A549 (cell line): ENCODE data around the gene TGM3. TPM values are rescaled to one million over a fixed set of nuclear protein-coding genes. Genes with fewer than 3 reads are reported as not detected.

Source experiments
- ATAC-seq, 2 experiments: fragments of 200-7000 bp in 1 of 2; fragments of >200 bp in 1 of 2; cut with Nextera tagmentation in 1 of 2; cut with Tn5 transposase in 1 of 2; 3 replicates each; pipeline versions ENCODE4 v1.8.0 to v1.9.1; 2018 to 2020; ENCODE audit warnings: mild to moderate bottlenecking in 1 of 2, moderate library complexity in 1 of 2
- CTCF ChIA-PET: fragments of 300-600 bp; sonication (Branson Sonifier 250); formaldehyde crosslinking; extraction: SDS; loops from one replicate; lab custom pipeline; 2021; ENCODE audit warnings: antibody characterized with exemption, inconsistent platforms; lab: Yijun Ruan, JAX
- POLR2A ChIA-PET: fragments of 350-600 bp; formaldehyde crosslinking; extraction: SDS; loops from one replicate; lab custom pipeline; 2021; ENCODE audit warnings: antibody characterized with exemption, inconsistent platforms; lab: Yijun Ruan, JAX
- DNase-seq, 2 experiments: peaks; one replicate each; pipeline versions ENCODE4 v3.0.0 to v3.0.0-alpha.2; 2011 to 2016; ENCODE audit warnings: low read depth in 1 of 2, low spot score in 1 of 2
- FAIRE-seq: peaks from 2 replicates; lab custom pipeline; 2011; peaks lifted over from hg19 to GRCh38; lab: Jason Lieb, UNC
- H3K27ac ChIP-seq, 2 experiments: fragments of >200 bp; sonication (Bioruptor Twin); formaldehyde crosslinking; 3 replicates each; pipeline ENCODE4 v1.5.1; 2016 to 2017
- H3K4me1 ChIP-seq: fragments of >200 bp; sonication (Bioruptor Twin); formaldehyde crosslinking; 3 replicates; pipeline ENCODE4 v1.6.1; 2016
- H3K4me2 ChIP-seq: fragments of >200 bp; sonication (Bioruptor Twin); formaldehyde crosslinking; 3 replicates; pipeline ENCODE4 v1.6.1; 2016
- H3K4me3 ChIP-seq: fragments of >200 bp; sonication (Bioruptor Twin); formaldehyde crosslinking; 3 replicates; pipeline ENCODE4 v1.5.1; 2016
- H3K9me3 ChIP-seq: fragments of >200 bp; sonication (Bioruptor Twin); formaldehyde crosslinking; 3 replicates; pipeline ENCODE4 v1.6.1; 2016
- BHLHE40 ChIP-seq: IDR thresholded peaks from 2 replicates; pipeline ENCODE4 v1.6.1; 2012; ENCODE audit warnings: low read depth, low read length, inconsistent platforms
- CEBPB ChIP-seq, 2 experiments: fragments of >200 bp in 1 of 2; sonication (Bioruptor Twin) in 1 of 2; formaldehyde crosslinking in 1 of 2; IDR thresholded peaks; 2 replicates each; pipeline ENCODE4 v1.6.1; 2012 to 2016
- EP300 ChIP-seq, 2 experiments: fragments of >200 bp; sonication (Bioruptor Twin); formaldehyde crosslinking; IDR thresholded peaks; 2 replicates in 1 of 2; 3 replicates in 1 of 2; pipeline ENCODE4 v1.6.1; 2016 to 2017
- FOSB ChIP-seq: fragments of 250-450 bp; sonication (Bioruptor Pico); IDR thresholded peaks from 2 replicates; pipeline ENCODE4 v1.5.0; 2020; ENCODE audit warnings: mild to moderate bottlenecking, moderate library complexity
- FOSL2 ChIP-seq, 2 experiments: fragments of 450-650 bp in 1 of 2; fragments of >200 bp in 1 of 2; sonication (Bioruptor Twin) in 1 of 2; formaldehyde crosslinking; IDR thresholded peaks; 2 replicates each; pipeline versions ENCODE4 v1.5.0 to v1.6.1; 2016 to 2020; ENCODE audit warnings: mild to moderate bottlenecking in 1 of 2, moderate library complexity in 1 of 2
- FOXS1 ChIP-seq: fragments of 250-450 bp; sonication (Bioruptor Pico); IDR thresholded peaks from 2 replicates; pipeline ENCODE4 v1.5.0; 2020; ENCODE audit warnings: mild to moderate bottlenecking, moderate library complexity
- GATA3 ChIP-seq: IDR thresholded peaks from 2 replicates; pipeline ENCODE4 v1.6.1; 2012; ENCODE audit warnings: borderline replicate concordance
- HOXA7 ChIP-seq: fragments of 250-450 bp; sonication (Bioruptor Pico); IDR thresholded peaks from 2 replicates; pipeline ENCODE4 v1.5.0; 2020; ENCODE audit warnings: mild to moderate bottlenecking, moderate library complexity
- JUN ChIP-seq, 2 experiments: fragments of >200 bp; sonication (Bioruptor Twin); formaldehyde crosslinking; IDR thresholded peaks; 2 replicates in 1 of 2; 3 replicates in 1 of 2; pipeline ENCODE4 v1.6.1; 2016 to 2017
- NPAS2 ChIP-seq: fragments of 250-450 bp; sonication (Bioruptor Pico); IDR thresholded peaks from 2 replicates; pipeline ENCODE4 v1.8.0; 2022; ENCODE audit warnings: mild to moderate bottlenecking, moderate library complexity, borderline replicate concordance
- NR3C1 ChIP-seq: fragments of >200 bp; sonication (Bioruptor Twin); formaldehyde crosslinking; IDR thresholded peaks from 3 replicates; pipeline ENCODE4 v1.6.1; 2017
- POLR2A ChIP-seq: IDR thresholded peaks from 2 replicates; pipeline ENCODE4 v1.6.1; 2012; ENCODE audit warnings: mild to moderate bottlenecking, low read length
- RAD21 ChIP-seq, 2 experiments: fragments of >200 bp in 1 of 2; sonication (Bioruptor Twin) in 1 of 2; formaldehyde crosslinking in 1 of 2; IDR thresholded peaks in 1 of 2; conservative IDR thresholded peaks in 1 of 2; 2 replicates in 1 of 2; 3 replicates in 1 of 2; pipeline ENCODE4 v1.6.1; 2012 to 2018; ENCODE audit warnings: inconsistent platforms in 1 of 2
- RARB ChIP-seq: fragments of 250-450 bp; sonication (Bioruptor Pico); IDR thresholded peaks from 2 replicates; pipeline ENCODE4 v1.8.0; 2021; ENCODE audit warnings: mild to moderate bottlenecking, moderate library complexity
- TFCP2L1 ChIP-seq: fragments of 250-450 bp; sonication (Bioruptor Pico); IDR thresholded peaks from 2 replicates; pipeline ENCODE4 v1.5.0; 2021; ENCODE audit warnings: mild to moderate bottlenecking
- ZC3H11A ChIP-seq: fragments of 450-650 bp; IDR thresholded peaks from 2 replicates; pipeline ENCODE4 v1.6.1; 2014; ENCODE audit warnings: antibody characterized with exemption, mild to moderate bottlenecking
- ZFP36 ChIP-seq: fragments of 450-650 bp; IDR thresholded peaks from 2 replicates; pipeline ENCODE4 v1.6.1; 2014; ENCODE audit warnings: borderline replicate concordance; ENCODE audit not compliant: partially characterized antibody
- ZNF302 ChIP-seq: fragments of 250-450 bp; sonication (Bioruptor Pico); IDR thresholded peaks from 2 replicates; pipeline ENCODE4 v1.9.0; 2021; ENCODE audit warnings: inconsistent platforms, mild to moderate bottlenecking, moderate library complexity
- ZSCAN20 ChIP-seq: fragments of 250-450 bp; sonication (Bioruptor Pico); IDR thresholded peaks from 2 replicates; pipeline ENCODE4 v1.8.0; 2022; ENCODE audit warnings: mild to moderate bottlenecking, moderate library complexity
- WGBS: methylation state at CpG from one replicate; pipeline ENCODE4 v1.1.6; 2017; ENCODE audit errors: missing lambda C conversion rate; 5-methylcytosine and 5-hydroxymethylcytosine counted together
- polyA minus RNA-seq: library from RNA; depleted of rRNA, polyadenylated mRNA; stranded (reverse); fragments of >200 nt; gene quantifications from 2 replicates; pipeline ENCODE4 v1.2.3, GENCODE V29; 2011; rRNA and poly(A)+ RNA removed
- polyA plus RNA-seq, 4 experiments: library from polyadenylated mRNA; depleted of rRNA in 3 of 4; stranded (reverse); fragments of >200 nt; fragmentation: RNase III in 1 of 4; extraction: RNeasy Plus Mini Kit Qiagen cat#74134 plus additional on column Dnase treatment in 1 of 4; gene quantifications; 2 replicates in 3 of 4; 3 replicates in 1 of 4; pipeline ENCODE4 v1.2.3, GENCODE V29; 2011 to 2017
- TF ChIP-seq, protein P1 (sequence below): fragments of 450-650 bp; IDR thresholded peaks from 2 replicates; pipeline ENCODE4 v1.6.1; 2014; ENCODE audit warnings: antibody characterized with exemption
- TF ChIP-seq, protein P2 (sequence below): fragments of 150-350 bp; IDR thresholded peaks from 2 replicates; pipeline ENCODE4 v1.6.1; 2014; ENCODE audit warnings: low read depth, mild to moderate bottlenecking, low read length
- TF ChIP-seq, protein P3 (sequence below): IDR thresholded peaks from 2 replicates; pipeline ENCODE4 v1.6.1; 2012
- TF ChIP-seq, protein P4 (sequence below): IDR thresholded peaks from 2 replicates; pipeline ENCODE4 v1.6.1; 2012; ENCODE audit warnings: low read depth, borderline replicate concordance

The TGM3 gene, protein sequence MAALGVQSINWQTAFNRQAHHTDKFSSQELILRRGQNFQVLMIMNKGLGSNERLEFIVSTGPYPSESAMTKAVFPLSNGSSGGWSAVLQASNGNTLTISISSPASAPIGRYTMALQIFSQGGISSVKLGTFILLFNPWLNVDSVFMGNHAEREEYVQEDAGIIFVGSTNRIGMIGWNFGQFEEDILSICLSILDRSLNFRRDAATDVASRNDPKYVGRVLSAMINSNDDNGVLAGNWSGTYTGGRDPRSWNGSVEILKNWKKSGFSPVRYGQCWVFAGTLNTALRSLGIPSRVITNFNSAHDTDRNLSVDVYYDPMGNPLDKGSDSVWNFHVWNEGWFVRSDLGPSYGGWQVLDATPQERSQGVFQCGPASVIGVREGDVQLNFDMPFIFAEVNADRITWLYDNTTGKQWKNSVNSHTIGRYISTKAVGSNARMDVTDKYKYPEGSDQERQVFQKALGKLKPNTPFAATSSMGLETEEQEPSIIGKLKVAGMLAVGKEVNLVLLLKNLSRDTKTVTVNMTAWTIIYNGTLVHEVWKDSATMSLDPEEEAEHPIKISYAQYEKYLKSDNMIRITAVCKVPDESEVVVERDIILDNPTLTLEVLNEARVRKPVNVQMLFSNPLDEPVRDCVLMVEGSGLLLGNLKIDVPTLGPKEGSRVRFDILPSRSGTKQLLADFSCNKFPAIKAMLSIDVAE
- 0.14 and 0.24 TPM in 2 replicates for polyA plus RNA-seq (2011; rRNA removed)
- 0.01 TPM in 1 of 2 replicates, not detected in the other for polyA plus RNA-seq (2012; cell fraction: cytosol; rRNA removed)
- 0.06 and 0.10 TPM in 2 replicates for polyA plus RNA-seq (2012; cell fraction: nucleus; rRNA removed)
- polyA plus RNA-seq (2017; fragmentation: RNase III; extraction: RNeasy Plus Mini Kit Qiagen cat#74134 plus additional on column Dnase treatment) = 0.03 TPM in 1 of 3 replicates, not detected in the others
- polyA minus RNA-seq = 0.08 and 0.15 TPM in 2 replicates

DNA sequence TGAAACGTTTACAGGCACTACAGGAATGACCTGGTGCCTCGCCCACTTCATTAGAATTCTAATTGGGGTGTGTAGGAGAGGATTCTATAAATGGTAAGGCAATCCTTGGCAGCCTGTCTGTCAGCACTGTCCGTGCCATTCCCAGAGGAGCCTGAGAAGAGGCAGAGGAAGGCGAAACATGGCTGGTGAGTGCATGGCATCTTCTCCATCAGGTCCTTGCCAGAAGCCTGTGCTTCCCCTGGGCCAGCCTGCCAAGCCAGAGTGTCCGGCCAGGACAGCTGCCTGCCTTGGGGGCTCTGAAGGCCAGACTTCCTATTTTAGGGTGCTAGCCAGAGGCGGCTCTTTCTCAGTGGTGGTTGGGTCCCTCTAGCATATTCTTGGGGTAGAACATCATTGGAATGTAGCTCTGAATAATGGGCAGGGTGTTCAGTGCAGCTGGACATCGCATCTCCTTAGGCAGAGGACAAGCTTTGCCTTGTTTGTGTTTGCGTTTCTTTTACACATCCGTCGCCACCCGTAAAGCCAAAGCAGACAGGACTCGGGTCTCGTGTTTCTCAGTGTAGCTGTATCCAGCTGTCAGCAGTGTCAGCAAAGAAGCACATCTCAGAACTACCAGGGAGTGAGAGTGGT is at the start of gene TGM3:
Gene TGM3 (plus strand): TSS at position 116 of the 630 bp plus-strand sequence. CDS start 63 bp downstream, at position 179.
- POLR2A ChIA-PET = no interaction called here

DNA sequence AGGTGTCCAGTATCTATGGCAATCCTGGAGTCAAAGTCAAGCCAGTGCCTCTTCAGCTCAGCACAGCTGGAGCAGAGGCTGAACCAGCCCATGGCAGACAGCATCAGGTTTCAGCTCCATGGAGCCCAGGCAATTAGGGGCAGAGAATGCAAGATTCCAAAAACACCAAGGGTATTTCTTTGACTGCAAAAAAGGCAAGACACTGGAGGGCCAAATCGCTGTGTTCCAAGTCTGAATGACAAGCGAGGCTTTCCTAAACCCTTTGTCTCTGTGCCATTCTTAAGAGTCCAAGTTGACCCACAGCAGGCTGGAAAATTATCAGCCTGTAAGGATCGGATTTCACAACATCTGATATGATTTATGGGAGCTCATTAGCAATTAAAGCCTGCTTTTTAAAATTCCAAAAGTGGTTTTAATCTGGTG is 49.7 kb upstream of the TGM3 start:
- ChIA-PET POLR2A (no interaction called here), CTCF (interaction anchor here (0.7 to 1.7 kb wide), 4 partner anchors 10 to 206 kb away, joined by 3 to 7 read pairs (median 4); no protein-coding TSS in a partner anchor)
- no peak for TF ChIP-seq POLR2A
- no peak for TF ChIP-seq RAD21 (conservative IDR thresholded peaks at IDR 0.05 in 1 of 2, IDR thresholded peaks at IDR 0.05 in 1 of 2)
- TF ChIP-seq FOSL2 (IDR thresholded peaks at IDR 0.05) = no peak
- TF ChIP-seq FOSL2 (CRISPR knock-in tag; IDR thresholded peaks at IDR 0.05) = no peak
- TF ChIP-seq ZNF302 = no peak
- no peak for TF ChIP-seq NPAS2 (CRISPR knock-in tag)
- no peak for TF ChIP-seq EP300 (IDR thresholded peaks at IDR 0.05)
- TF ChIP-seq, protein P1, sequence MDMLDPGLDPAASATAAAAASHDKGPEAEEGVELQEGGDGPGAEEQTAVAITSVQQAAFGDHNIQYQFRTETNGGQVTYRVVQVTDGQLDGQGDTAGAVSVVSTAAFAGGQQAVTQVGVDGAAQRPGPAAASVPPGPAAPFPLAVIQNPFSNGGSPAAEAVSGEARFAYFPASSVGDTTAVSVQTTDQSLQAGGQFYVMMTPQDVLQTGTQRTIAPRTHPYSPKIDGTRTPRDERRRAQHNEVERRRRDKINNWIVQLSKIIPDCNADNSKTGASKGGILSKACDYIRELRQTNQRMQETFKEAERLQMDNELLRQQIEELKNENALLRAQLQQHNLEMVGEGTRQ = no peak
- no peak for TF ChIP-seq ZFP36
- no peak for TF ChIP-seq BHLHE40
- TF ChIP-seq, protein P2, sequence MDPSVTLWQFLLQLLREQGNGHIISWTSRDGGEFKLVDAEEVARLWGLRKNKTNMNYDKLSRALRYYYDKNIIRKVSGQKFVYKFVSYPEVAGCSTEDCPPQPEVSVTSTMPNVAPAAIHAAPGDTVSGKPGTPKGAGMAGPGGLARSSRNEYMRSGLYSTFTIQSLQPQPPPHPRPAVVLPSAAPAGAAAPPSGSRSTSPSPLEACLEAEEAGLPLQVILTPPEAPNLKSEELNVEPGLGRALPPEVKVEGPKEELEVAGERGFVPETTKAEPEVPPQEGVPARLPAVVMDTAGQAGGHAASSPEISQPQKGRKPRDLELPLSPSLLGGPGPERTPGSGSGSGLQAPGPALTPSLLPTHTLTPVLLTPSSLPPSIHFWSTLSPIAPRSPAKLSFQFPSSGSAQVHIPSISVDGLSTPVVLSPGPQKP = no peak
- TF ChIP-seq ZC3H11A = no peak
- TF ChIP-seq CEBPB (IDR thresholded peaks at IDR 0.05) = no peak
- TF ChIP-seq, protein P3, sequence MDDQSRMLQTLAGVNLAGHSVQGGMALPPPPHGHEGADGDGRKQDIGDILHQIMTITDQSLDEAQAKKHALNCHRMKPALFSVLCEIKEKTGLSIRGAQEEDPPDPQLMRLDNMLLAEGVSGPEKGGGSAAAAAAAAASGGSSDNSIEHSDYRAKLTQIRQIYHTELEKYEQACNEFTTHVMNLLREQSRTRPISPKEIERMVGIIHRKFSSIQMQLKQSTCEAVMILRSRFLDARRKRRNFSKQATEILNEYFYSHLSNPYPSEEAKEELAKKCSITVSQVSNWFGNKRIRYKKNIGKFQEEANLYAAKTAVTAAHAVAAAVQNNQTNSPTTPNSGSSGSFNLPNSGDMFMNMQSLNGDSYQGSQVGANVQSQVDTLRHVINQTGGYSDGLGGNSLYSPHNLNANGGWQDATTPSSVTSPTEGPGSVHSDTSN = no peak
- TF ChIP-seq ZSCAN20 (CRISPR knock-in tag) = no peak
- TF ChIP-seq GATA3 = no peak
- no peak for TF ChIP-seq NR3C1
- TF ChIP-seq HOXA7 (CRISPR knock-in tag) = no peak
- no peak for TF ChIP-seq FOSB (CRISPR knock-in tag)
- no peak for TF ChIP-seq JUN (IDR thresholded peaks at IDR 0.05)
- ATAC-seq (no peak), DNase-seq (no peak), FAIRE-seq (no peak)
- Histone ChIP-seq H3K4me2 (no peak overlapping the region), H3K4me3 (no peak overlapping the region), H3K27ac (no peak overlapping the region), H3K9me3 (no peaks in the 10 kb centered on the region), H3K4me1 (no peaks in the 10 kb centered on the region)
- WGBS = 23% methylated on average over 3 of the region's 3 CpGs

More for the DNA sequence above, at the start of gene TGM3:
- FAIRE-seq = no peak
- H3K27ac ChIP-seq = no peak within 1 kb of the TSS
- no peaks in the 10 kb centered on the region for H3K9me3 ChIP-seq
- H3K4me2 ChIP-seq = no peak within 1 kb of the TSS
- ATAC-seq = no peak
- 70% methylated on average over 13 of the region's 13 CpGs for WGBS
- H3K4me3 ChIP-seq = no peak within 1 kb of the TSS
- no peak for DNase-seq
- TF ChIP-seq FOSB (CRISPR knock-in tag) = no peak
- TF ChIP-seq HOXA7 (CRISPR knock-in tag) = no peak
- TF ChIP-seq RARB (CRISPR knock-in tag) = no peak
- TF ChIP-seq BHLHE40 = no peak
- TF ChIP-seq, protein P4, sequence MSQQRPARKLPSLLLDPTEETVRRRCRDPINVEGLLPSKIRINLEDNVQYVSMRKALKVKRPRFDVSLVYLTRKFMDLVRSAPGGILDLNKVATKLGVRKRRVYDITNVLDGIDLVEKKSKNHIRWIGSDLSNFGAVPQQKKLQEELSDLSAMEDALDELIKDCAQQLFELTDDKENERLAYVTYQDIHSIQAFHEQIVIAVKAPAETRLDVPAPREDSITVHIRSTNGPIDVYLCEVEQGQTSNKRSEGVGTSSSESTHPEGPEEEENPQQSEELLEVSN = no peak
- no peak for TF ChIP-seq FOXS1 (CRISPR knock-in tag)
- TF ChIP-seq, protein P3 = no peak
- no peak for TF ChIP-seq RAD21 (conservative IDR thresholded peaks at IDR 0.05 in 1 of 2, IDR thresholded peaks at IDR 0.05 in 1 of 2)
- no peak for TF ChIP-seq TFCP2L1 (CRISPR knock-in tag)
- H3K4me1 ChIP-seq = peaks cover 16% of the 10 kb centered on the region
- CTCF ChIA-PET = interaction anchor here (1.0 to 1.5 kb wide), 4 partner anchors 9 to 89 kb away, joined by 3 to 5 read pairs (median 3); no protein-coding TSS in a partner anchor
